ENCODE results near the gene KRR1.
"Not testable (repeated sequence)": the region's sequence is repeated elsewhere in the genome, so short reads cannot be mapped to it uniquely, and the experiment has no call there.

KRR1 gene

GRCh38 chr12:75474116-75474515 is 37.3 kb downstream of the KRR1 start:
- no peak for DNase-seq

- no peak for DNase-seq
These were observed 39.2 kb downstream of the KRR1 start for GRCh38 chr12:75471902-75472890.

GRCh38 chr12:75460204-75460603 is 51.2 kb downstream of the KRR1 start:
- no peak for DNase-seq

GRCh38 chr12:75459755-75460154 is 51.7 kb downstream of the KRR1 start:
- DNase-seq, result no peak

GRCh38 chr12:75457866-75458265 is 53.5 kb downstream of the KRR1 start:
- not testable (repeated sequence) for DNase-seq

- DNase-seq, result no peak
These were observed 54.2 kb downstream of the KRR1 start for GRCh38 chr12:75457191-75457590.

GRCh38 chr12:75455839-75456238 is 55.6 kb downstream of the KRR1 start:
- DNase-seq, result no peak

GRCh38 chr12:75452675-75453330 is 58.6 kb downstream of the KRR1 start:
- no peak for DNase-seq

GRCh38 chr12:75447691-75448393 is 63.6 kb downstream of the KRR1 start:
- DNase-seq, result no peak

- DNase-seq, result no peak
These were observed 64.6 kb downstream of the KRR1 start for GRCh38 chr12:75446857-75447256.

GRCh38 chr12:75445137-75445507 is 66.3 kb downstream of the KRR1 start:
- not testable (repeated sequence) for DNase-seq

- DNase-seq, result no peak
These were observed 66.8 kb downstream of the KRR1 start for GRCh38 chr12:75444429-75445136.

GRCh38 chr12:75443709-75444108 is 67.7 kb downstream of the KRR1 start:
- no peak for DNase-seq

GRCh38 chr12:75442454-75442853 is 69.0 kb downstream of the KRR1 start:
- DNase-seq, result not testable (repeated sequence)

- not testable (repeated sequence) for DNase-seq
These were observed 69.5 kb downstream of the KRR1 start for GRCh38 chr12:75441687-75442449.

All from NCI-H187 (cell line).